ENCODE measurements around the gene C1QTNF8. TPM values are rescaled to one million over a fixed set of nuclear protein-coding genes. Genes with fewer than 3 reads are reported as not detected.

Gene C1QTNF8
- total and polyA plus RNA-seq, 4 donors, result not detected

- 47% methylated on average over 34 of the region's 34 CpGs for whole genome bisulfite sequencing
- no peak overlapping the region for H3K9ac ChIP-seq (ENCODE audit: low read depth in 1 of 2, low read length in 2 of 2)
- no peak overlapping the region for H3K4me3 ChIP-seq (ENCODE audit: low read depth in 1 of 3, low read length in 3 of 3)
- H3K9me3 ChIP-seq (ENCODE audit: control insufficient read depth in 4 of 4, low read length in 3 of 4), result no peaks in the 10 kb centered on the region
- H3K36me3 ChIP-seq (ENCODE audit: control insufficient read depth in 4 of 4, insufficient read depth in 3 of 4, low read depth in 1 of 4, low read length in 3 of 4), result no peaks in the 10 kb centered on the region
- peaks cover 0 to 5% (median 0%) of the 10 kb centered on the region in 4 donors for H3K4me1 ChIP-seq (ENCODE audit: control insufficient read depth in 4 of 4, insufficient read depth in 4 of 4, low read length in 3 of 4)
- TF ChIP-seq SP1 (IDR thresholded peaks at IDR 0.05) (no peak), NR2F2 (IDR thresholded peaks at IDR 0.05) (no peak), RXRA (IDR thresholded peaks at IDR 0.05) (no peak), ATF3 (IDR thresholded peaks at IDR 0.05) (no peak), HNF4A (conservative IDR thresholded peaks at IDR 0.05) (no peak), YY1 (IDR thresholded peaks at IDR 0.05) (no peak), EGR1 (IDR thresholded peaks at IDR 0.05; ENCODE audit: low read depth in 2 of 2) (no peak), JUND (IDR thresholded peaks at IDR 0.05) (no peak), MAX (IDR thresholded peaks at IDR 0.05) (no peak), HNF4G (IDR thresholded peaks at IDR 0.05) (no peak), FOXA2 (IDR thresholded peaks at IDR 0.05) (no peak), ZBTB33 (IDR thresholded peaks at IDR 0.05) (no peak), CTCF (IDR thresholded peaks at IDR 0.05; ENCODE audit: low read depth, low read length, missing input control) (no peak), REST (IDR thresholded peaks at IDR 0.05) (no peak), GABPA (IDR thresholded peaks at IDR 0.05 in 1 of 2, conservative IDR thresholded peaks at IDR 0.05 in 1 of 2) (no peak), FOXA1 (IDR thresholded peaks at IDR 0.05) (no peak), TAF1 (conservative IDR thresholded peaks at IDR 0.05) (no peak), RAD21 (IDR thresholded peaks at IDR 0.05) (no peak)
- no peak overlapping the region for H3K27ac ChIP-seq (ENCODE audit: low read depth in 1 of 2, low read length in 2 of 2)
- peaks cover 0 to 2% (median 0%) of the 10 kb centered on the region in 4 donors for H3K27me3 ChIP-seq (ENCODE audit: control insufficient read depth in 4 of 4, insufficient read depth in 4 of 4, low read length in 3 of 4)
- no peak for DNase-seq (ENCODE audit: low spot score)
These were observed 2.4 kb upstream of the C1QTNF8 start for GRCh38 chr16:1098266-1098991.

Measured in liver (tissue), 9 donors.